ENCODE results near the gene CAMK1G. TPM values are rescaled to one million over a fixed set of nuclear protein-coding genes. Genes with fewer than 3 reads are reported as not detected.

The CAMK1G gene
- total and polyA plus RNA-seq, 10 of the 15 experiments (the other 5 are each of a cell fraction or from before 2014, with no cell fraction given) = 0.18 to 0.20 TPM; not detected in 8

- intact Hi-C loops (cut with micrococcal nuclease; ENCODE audit: unreplicated experiment) (no loop called here), in situ Hi-C loops (cut with MboI) (no loop called here)
- Histone ChIP-seq H3K36me3 (ENCODE audit: control insufficient read depth in 2 of 2, insufficient read depth in 2 of 2, low read length in 1 of 2) (no peaks in the 10 kb centered on the region), H4K20me1 (ENCODE audit: control insufficient read depth, insufficient read depth) (no peaks in the 10 kb centered on the region; the same call in 1 of the 2 replicates), H2AFZ (ENCODE audit: control insufficient read depth, low read depth, low read length) (no peak overlapping the region), H3K4me2 (ENCODE audit: control insufficient read depth, insufficient read depth) (no peak overlapping the region), H3K9me3 (replicated peaks; ENCODE audit: control insufficient read depth, insufficient read depth, low read length) (no peaks in the 10 kb centered on the region), H3K27ac (ENCODE audit: control insufficient read depth, insufficient read depth) (no peak overlapping the region), H3K4me3 (no peak overlapping the region), H3K4me1 (ENCODE audit: control insufficient read depth, insufficient read depth, low read length) (no peaks in the 10 kb centered on the region), H3K79me2 (ENCODE audit: control insufficient read depth, insufficient read depth, low read length) (no peaks in the 10 kb centered on the region), H3K9ac (ENCODE audit: control insufficient read depth, insufficient read depth, low read length) (no peak overlapping the region), H3K27me3 (replicated peaks in 1 of 2; ENCODE audit: control insufficient read depth in 2 of 2, insufficient read depth in 2 of 2, low read length in 1 of 2) (peaks cover 0 to 3% of the 10 kb centered on the region in 2 experiments; a peak in 2 of 4 replicates)
- ChIA-PET CTCF (no interaction called here), POLR2A (no interaction called here), RAD21 (ENCODE audit: unreplicated experiment) (no interaction called here), SMC1A (ENCODE audit: uncharacterized antibody, unreplicated experiment) (no interaction called here)
- ATAC-seq (no peak), DNase-seq (ENCODE audit: low read depth, low spot score) (no peak), FAIRE-seq (no peak)
- BruUV-seq (replicated peaks) = no TSS peak
- WGBS (ENCODE audit: insufficient coverage, insufficient replicate concordance, low lambda C conversion rate, missing lambda C conversion rate) = 2% methylated on average over 5 of the region's 5 CpGs
- TF ChIP-seq MEF2A (IDR thresholded peaks at IDR 0.05; ENCODE audit: insufficient read depth, low read depth, low read length) (no peak), ZNF217 (IDR thresholded peaks at IDR 0.05) (no peak), SIX5 (IDR thresholded peaks at IDR 0.05; ENCODE audit: low read depth, low read length, severe bottlenecking) (no peak), RB1 (IDR thresholded peaks at IDR 0.05; ENCODE audit: borderline replicate concordance) (no peak), IRF3 (IDR thresholded peaks at IDR 0.05) (no peak), ZBTB33 (IDR thresholded peaks at IDR 0.05) (no peak), SIN3A (IDR thresholded peaks at IDR 0.05; ENCODE audit: low read depth, low read length) (no peak), ELK1 (IDR thresholded peaks at IDR 0.05; ENCODE audit: low read depth, low read length) (no peak), CTCF (IDR thresholded peaks at IDR 0.05 in 2 of 3, conservative IDR thresholded peaks at IDR 0.05 in 1 of 3; ENCODE audit: control insufficient read depth in 2 of 3, extremely low read depth in 1 of 3, insufficient read depth in 1 of 3, low read depth in 3 of 3, low read length in 3 of 3) (no peak), TCF7 (IDR thresholded peaks at IDR 0.05; ENCODE audit: borderline replicate concordance) (no peak), ZNF622 (IDR thresholded peaks at IDR 0.05) (no peak), LARP7 (IDR thresholded peaks at IDR 0.05) (no peak), MAX (IDR thresholded peaks at IDR 0.05; ENCODE audit: low read depth, low read length) (no peak), MYB (IDR thresholded peaks at IDR 0.05; ENCODE audit: borderline replicate concordance, low read depth, low read length) (no peak), TCF12 (IDR thresholded peaks at IDR 0.05; ENCODE audit: low read depth, low read length) (no peak)
These were observed 30.9 kb upstream of the CAMK1G start for GRCh38 chr1:209552406-209553264.

All from GM12878 (cell line).